ENCODE measurements around the gene CMC2. TPM values are rescaled to one million over a fixed set of nuclear protein-coding genes. Genes with fewer than 3 reads are reported as not detected.

Gene CMC2
- total and polyA plus RNA-seq, 2 of the 13 experiments (the other 11 are each of a cell fraction or from before 2014, with no cell fraction given) = 116 to 129 TPM

DNA sequence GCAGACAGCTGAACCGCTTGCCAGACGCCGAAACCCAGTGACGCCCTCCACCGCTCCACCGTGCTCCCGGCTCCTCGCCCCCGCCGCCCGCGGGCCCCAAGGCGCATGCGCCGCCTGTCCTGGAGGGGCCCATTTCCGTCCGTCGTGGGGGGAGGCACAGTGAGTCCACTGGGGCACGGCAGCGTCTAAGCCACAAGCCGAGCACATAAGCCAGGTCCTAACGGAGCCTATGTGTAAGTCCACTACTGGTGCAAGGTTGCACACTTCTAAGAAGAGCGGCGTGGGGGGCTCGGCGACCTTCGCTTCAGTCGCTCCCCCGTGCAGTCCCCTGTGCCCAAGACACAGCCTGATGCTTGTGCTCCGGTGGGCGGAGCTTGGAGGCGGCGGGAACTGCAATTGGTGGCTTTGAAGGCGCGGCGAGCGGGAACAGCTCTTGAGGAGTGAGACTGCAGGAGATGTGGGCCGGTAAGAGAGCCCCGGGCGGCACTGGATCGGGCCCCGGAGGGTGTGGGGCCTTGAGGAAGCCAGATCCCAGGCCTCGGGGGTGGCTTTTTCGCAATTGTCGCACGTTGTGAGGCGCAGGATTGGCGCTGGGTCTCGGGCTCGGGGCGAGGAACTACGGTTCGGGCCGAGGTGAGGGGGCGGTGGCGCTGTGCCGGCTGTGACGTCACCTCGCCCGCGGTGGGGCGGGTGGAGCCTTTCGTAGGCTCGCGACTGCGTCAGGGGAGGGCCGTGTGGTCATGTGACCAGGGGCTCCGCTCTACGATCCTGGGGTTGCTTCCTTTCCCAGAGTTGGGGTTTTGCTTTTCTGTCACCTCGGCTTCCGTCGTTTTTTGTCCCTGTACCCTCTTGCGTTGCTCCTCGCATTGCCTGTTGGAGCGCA, at the start of gene CMC2, which contains the start of gene CENPN (continued):
- TF ChIP-seq, protein P1, sequence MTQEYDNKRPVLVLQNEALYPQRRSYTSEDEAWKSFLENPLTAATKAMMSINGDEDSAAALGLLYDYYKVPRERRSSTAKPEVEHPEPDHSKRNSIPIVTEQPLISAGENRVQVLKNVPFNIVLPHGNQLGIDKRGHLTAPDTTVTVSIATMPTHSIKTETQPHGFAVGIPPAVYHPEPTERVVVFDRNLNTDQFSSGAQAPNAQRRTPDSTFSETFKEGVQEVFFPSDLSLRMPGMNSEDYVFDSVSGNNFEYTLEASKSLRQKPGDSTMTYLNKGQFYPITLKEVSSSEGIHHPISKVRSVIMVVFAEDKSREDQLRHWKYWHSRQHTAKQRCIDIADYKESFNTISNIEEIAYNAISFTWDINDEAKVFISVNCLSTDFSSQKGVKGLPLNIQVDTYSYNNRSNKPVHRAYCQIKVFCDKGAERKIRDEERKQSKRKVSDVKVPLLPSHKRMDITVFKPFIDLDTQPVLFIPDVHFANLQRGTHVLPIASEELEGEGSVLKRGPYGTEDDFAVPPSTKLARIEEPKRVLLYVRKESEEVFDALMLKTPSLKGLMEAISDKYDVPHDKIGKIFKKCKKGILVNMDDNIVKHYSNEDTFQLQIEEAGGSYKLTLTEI (CRISPR knock-in tag; conservative IDR thresholded peaks at IDR 0.05) = no peak
- TF ChIP-seq SMYD3 (CRISPR knock-in tag; IDR thresholded peaks at IDR 0.05) (peak; percentile 97), MTF1 (CRISPR knock-in tag; IDR thresholded peaks at IDR 0.05) (no peak), NCOA5 (CRISPR knock-in tag; IDR thresholded peaks at IDR 0.05) (no peak), ZNF768 (CRISPR knock-in tag; IDR thresholded peaks at IDR 0.05) (no peak), KDM5A (IDR thresholded peaks at IDR 0.05; ENCODE audit: borderline replicate concordance, low read length) (peak; percentile 42; the same call in 1 of the 2 replicates)
- TF ChIP-seq, protein P2, sequence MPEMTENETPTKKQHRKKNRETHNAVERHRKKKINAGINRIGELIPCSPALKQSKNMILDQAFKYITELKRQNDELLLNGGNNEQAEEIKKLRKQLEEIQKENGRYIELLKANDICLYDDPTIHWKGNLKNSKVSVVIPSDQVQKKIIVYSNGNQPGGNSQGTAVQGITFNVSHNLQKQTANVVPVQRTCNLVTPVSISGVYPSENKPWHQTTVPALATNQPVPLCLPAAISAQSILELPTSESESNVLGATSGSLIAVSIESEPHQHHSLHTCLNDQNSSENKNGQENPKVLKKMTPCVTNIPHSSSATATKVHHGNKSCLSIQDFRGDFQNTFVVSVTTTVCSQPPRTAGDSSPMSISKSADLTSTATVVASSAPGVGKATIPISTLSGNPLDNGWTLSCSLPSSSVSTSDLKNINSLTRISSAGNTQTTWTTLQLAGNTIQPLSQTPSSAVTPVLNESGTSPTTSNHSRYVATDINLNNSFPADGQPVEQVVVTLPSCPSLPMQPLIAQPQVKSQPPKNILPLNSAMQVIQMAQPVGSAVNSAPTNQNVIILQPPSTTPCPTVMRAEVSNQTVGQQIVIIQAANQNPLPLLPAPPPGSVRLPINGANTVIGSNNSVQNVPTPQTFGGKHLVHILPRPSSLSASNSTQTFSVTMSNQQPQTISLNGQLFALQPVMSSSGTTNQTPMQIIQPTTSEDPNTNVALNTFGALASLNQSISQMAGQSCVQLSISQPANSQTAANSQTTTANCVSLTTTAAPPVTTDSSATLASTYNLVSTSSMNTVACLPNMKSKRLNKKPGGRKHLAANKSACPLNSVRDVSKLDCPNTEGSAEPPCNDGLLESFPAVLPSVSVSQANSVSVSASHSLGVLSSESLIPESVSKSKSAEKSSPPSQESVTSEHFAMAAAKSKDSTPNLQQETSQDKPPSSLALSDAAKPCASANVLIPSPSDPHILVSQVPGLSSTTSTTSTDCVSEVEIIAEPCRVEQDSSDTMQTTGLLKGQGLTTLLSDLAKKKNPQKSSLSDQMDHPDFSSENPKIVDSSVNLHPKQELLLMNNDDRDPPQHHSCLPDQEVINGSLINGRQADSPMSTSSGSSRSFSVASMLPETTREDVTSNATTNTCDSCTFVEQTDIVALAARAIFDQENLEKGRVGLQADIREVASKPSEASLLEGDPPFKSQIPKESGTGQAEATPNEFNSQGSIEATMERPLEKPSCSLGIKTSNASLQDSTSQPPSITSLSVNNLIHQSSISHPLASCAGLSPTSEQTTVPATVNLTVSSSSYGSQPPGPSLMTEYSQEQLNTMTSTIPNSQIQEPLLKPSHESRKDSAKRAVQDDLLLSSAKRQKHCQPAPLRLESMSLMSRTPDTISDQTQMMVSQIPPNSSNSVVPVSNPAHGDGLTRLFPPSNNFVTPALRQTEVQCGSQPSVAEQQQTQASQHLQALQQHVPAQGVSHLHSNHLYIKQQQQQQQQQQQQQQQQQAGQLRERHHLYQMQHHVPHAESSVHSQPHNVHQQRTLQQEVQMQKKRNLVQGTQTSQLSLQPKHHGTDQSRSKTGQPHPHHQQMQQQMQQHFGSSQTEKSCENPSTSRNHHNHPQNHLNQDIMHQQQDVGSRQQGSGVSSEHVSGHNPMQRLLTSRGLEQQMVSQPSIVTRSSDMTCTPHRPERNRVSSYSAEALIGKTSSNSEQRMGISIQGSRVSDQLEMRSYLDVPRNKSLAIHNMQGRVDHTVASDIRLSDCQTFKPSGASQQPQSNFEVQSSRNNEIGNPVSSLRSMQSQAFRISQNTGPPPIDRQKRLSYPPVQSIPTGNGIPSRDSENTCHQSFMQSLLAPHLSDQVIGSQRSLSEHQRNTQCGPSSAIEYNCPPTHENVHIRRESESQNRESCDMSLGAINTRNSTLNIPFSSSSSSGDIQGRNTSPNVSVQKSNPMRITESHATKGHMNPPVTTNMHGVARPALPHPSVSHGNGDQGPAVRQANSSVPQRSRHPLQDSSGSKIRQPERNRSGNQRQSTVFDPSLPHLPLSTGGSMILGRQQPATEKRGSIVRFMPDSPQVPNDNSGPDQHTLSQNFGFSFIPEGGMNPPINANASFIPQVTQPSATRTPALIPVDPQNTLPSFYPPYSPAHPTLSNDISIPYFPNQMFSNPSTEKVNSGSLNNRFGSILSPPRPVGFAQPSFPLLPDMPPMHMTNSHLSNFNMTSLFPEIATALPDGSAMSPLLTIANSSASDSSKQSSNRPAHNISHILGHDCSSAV (CRISPR knock-in tag; IDR thresholded peaks at IDR 0.05; ENCODE audit: borderline replicate concordance) = 0 out of 2 replicates have a peak, but pooled peaks have one; percentile 19
- TF ChIP-seq, protein P3, sequence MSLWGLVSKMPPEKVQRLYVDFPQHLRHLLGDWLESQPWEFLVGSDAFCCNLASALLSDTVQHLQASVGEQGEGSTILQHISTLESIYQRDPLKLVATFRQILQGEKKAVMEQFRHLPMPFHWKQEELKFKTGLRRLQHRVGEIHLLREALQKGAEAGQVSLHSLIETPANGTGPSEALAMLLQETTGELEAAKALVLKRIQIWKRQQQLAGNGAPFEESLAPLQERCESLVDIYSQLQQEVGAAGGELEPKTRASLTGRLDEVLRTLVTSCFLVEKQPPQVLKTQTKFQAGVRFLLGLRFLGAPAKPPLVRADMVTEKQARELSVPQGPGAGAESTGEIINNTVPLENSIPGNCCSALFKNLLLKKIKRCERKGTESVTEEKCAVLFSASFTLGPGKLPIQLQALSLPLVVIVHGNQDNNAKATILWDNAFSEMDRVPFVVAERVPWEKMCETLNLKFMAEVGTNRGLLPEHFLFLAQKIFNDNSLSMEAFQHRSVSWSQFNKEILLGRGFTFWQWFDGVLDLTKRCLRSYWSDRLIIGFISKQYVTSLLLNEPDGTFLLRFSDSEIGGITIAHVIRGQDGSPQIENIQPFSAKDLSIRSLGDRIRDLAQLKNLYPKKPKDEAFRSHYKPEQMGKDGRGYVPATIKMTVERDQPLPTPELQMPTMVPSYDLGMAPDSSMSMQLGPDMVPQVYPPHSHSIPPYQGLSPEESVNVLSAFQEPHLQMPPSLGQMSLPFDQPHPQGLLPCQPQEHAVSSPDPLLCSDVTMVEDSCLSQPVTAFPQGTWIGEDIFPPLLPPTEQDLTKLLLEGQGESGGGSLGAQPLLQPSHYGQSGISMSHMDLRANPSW (CRISPR knock-in tag; IDR thresholded peaks at IDR 0.05; ENCODE audit: borderline replicate concordance) = peak; percentile 83
- TF ChIP-seq, protein P4, sequence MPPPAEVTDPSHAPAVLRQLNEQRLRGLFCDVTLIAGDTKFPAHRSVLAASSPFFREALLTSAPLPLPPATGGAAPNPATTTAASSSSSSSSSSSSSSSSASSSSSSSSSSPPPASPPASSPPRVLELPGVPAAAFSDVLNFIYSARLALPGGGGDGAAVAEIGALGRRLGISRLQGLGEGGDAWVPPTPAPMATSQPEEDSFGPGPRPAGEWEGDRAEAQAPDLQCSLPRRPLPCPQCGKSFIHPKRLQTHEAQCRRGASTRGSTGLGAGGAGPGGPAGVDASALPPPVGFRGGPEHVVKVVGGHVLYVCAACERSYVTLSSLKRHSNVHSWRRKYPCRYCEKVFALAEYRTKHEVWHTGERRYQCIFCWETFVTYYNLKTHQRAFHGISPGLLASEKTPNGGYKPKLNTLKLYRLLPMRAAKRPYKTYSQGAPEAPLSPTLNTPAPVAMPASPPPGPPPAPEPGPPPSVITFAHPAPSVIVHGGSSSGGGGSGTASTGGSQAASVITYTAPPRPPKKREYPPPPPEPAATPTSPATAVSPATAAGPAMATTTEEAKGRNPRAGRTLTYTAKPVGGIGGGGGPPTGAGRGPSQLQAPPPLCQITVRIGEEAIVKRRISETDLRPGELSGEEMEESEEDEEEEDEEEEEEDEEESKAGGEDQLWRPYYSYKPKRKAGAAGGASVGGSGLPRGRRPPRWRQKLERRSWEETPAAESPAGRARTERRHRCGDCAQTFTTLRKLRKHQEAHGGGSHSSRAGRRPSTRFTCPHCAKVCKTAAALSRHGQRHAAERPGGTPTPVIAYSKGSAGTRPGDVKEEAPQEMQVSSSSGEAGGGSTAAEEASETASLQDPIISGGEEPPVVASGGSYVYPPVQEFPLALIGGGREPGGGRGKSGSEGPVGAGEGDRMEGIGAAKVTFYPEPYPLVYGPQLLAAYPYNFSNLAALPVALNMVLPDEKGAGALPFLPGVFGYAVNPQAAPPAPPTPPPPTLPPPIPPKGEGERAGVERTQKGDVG (CRISPR knock-in tag; IDR thresholded peaks at IDR 0.05; ENCODE audit: borderline replicate concordance) = peak; percentile 25; the same call in 1 of the 2 replicates
